GM18505 (cell line): Measurements from ENCODE around the gene BCL11B.

ENCODE experiments used
- ATAC-seq: cut with Tn5 transposase; IDR thresholded peaks from one replicate; pipeline ENCODE4 v1.9.1; 2021; ENCODE audit not compliant: unreplicated experiment
- POLR2A ChIP-seq: IDR thresholded peaks from 4 replicates; pipeline ENCODE4 v1.6.1; 2011; ENCODE audit warnings: borderline replicate concordance; ENCODE audit not compliant: insufficient read depth, insufficient read length; ENCODE audit errors: extremely low read depth

The BCL11B gene

DNA sequence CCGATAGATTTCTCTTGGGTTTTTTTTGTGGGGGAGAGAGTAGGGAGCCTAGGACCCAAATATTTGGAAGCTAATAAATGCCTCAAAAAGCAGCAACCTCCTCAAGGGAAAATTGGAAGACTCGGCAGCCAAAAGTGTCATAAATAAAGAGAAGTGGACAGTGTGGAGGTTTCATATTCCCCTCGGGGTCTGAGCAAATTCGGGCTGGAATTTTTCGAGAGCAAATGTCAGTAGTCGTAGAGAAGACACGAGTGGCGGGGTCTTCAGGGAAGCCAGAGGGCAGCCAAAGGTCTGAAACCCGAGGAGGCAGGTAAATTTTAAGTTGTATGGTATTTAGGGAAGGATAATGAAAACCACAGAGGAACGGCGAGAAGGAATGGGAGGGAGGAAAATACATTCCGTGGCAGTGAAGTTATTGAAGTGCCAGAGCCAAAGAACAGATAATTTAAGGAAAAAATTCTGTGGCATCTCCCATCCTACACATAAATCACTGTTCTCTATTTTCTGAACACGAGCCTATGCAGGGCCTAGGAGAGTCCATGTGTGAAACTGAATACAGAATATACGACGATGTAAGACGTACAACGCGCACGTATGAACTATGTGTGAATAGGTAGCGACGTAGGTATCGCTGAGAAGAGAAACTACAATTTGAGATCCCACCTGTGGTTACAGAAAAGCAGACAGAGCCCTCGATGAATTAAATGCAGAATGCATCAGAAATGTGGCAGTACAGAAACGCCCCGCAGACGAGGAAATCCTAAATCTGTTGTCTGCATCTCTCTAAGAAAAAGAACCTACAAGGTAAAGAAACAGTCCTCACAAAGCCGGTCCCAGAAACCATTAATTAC, 12.9 kb downstream of the BCL11B start:
- TF ChIP-seq POLR2A, result no peak
- no peak for ATAC-seq

DNA sequence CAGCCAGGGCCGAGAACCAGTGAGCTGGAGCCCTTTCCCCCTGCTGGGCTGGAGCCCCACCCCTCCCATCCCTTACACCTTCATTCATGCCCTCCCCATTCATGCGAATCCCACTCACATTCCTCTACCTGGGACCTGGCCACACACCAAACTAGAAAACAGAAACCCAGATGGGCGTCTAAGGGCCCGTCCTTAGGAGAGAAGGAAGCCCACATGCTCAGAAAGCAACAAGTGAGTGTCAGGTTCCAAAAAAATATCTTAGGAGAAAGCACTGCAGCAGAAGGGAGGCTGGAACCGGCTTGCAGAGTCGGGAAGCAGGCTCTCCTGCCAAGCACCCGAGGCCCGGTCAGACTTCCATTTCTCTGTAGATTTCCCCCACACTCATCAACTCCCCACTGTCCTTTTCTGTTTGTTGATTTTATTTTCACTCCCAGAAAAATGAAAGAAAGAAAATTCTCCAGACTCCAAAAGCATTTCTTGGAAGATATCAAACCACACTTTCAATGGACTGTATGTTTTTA, 13.6 kb downstream of the BCL11B start:
- TF ChIP-seq POLR2A, result no peak

GRCh38 chr14:99257673-99258221, 14.2 kb downstream of the BCL11B start:
- no peak for ATAC-seq
- no peak for TF ChIP-seq POLR2A

More for the DNA sequence above, 13.6 kb downstream of the BCL11B start:
- ATAC-seq, result no peak

- ATAC-seq, result no peak
- TF ChIP-seq POLR2A, result no peak
These were observed 14.8 kb downstream of the BCL11B start for GRCh38 chr14:99257122-99257672.

DNA sequence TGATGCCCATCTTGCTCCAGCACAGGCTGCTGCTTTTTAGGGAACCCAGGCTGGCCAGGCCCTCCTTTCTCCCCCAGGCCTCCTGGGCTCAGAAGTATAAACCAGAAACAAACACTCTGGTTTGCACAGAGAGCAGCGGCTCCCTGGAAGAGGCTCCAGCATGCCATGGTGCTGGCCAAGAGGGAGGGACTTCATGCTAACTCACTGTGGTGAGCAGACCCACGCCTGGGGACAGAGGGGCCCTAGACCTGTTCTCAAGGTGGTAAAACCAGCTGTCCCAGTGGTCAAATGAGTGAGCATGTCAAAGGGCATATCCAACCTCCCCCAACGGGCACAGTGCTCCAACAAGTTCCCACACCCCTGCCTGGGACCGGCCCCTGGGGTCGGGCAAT, 15.5 kb downstream of the BCL11B start:
- TF ChIP-seq POLR2A, result no peak

GRCh38 chr14:99255621-99256482, 16.1 kb downstream of the BCL11B start:
- ATAC-seq, result no peak
- TF ChIP-seq POLR2A, result no peak

More for the DNA sequence above, 15.5 kb downstream of the BCL11B start:
- ATAC-seq, result no peak

DNA sequence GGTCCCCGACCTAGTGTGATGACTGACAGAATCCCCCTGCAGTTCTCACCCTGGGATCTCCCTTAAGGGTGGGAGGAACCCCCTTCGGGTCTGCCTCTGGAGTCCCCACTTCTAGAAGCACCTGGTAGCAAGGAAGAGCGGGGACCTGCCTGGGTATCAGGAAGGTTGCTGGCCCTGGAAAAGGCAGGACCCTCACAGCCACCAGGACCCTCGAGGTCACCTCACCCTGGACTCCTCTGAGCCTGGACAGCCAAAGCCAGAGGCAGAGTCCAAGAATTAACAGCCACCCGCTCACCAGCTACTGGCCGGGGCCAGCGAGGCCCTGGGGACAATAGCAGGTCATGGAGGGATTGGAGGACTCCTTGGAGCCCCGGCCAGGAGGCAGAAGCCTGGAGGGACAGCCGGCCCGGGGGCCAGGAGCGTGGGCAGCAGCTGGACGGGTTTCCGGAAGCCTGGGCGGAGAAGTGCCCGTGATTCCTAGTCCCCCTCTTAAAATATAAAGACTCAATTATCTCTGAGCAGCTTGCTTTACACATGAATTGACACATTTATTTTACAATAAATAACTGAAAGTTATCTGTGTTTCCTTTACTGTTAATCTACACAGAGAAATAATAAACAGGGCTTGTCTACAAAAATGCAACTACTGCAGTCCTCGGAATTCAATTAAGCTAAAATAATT, 17.5 kb downstream of the BCL11B start:
- no peak for TF ChIP-seq POLR2A
- ATAC-seq, result no peak

DNA sequence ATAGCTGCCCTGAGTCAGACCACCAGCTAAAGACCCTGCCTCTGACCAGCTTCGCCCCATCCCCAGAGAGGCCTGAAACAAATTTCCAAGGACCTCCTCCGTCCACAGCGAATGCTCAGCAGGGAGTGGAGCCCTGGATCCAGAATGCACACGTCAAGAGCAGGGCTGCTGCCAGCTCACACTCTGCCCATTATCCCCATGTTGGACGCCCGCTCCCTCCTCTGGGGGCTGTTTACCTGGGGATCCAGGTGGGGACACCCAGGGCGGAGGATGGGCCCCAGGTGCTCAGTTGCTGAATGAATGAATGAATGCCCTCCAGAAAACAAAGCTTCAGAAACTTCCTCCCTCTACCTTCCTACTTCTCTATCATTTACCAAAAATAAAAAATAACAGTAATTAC, 18.1 kb downstream of the BCL11B start:
- no peak for TF ChIP-seq POLR2A
- ATAC-seq, result no peak

GRCh38 chr14:99252940-99253868, 18.8 kb downstream of the BCL11B start:
- ATAC-seq, result no peak
- TF ChIP-seq POLR2A, result no peak

DNA sequence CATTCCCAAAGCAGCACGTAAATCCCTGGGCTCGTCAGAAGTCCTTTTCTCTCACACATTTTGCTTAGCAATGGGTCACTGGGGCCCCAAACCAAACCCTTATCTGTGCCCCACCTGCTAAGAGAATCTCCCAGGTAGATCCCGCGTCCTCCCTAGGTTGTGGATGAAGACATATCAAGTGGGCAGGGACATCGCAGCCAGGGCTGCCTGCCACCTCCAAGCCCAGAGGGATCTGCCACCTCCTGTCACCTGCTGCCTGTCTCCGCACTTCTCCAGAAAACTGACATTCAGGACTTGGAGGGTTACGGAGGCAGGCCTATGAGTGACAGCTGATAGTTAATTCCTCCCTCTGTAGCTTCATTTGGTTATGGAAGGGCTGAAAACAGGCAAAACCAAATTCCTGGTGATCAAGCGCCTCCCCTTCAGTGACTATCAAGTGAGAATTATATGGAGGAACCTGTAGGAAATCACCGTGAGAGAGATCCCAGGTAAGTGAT, 19.5 kb downstream of the BCL11B start:
- ATAC-seq, result no peak
- no peak for TF ChIP-seq POLR2A

GRCh38 chr14:99251721-99252120, 20.3 kb downstream of the BCL11B start:
- TF ChIP-seq POLR2A, result no peak
- ATAC-seq, result no peak

GRCh38 chr14:99250636-99251208, 21.3 kb downstream of the BCL11B start:
- no peak for TF ChIP-seq POLR2A
- no peak for ATAC-seq

GRCh38 chr14:99249389-99249788, 22.6 kb downstream of the BCL11B start:
- TF ChIP-seq POLR2A, result no peak
- ATAC-seq, result no peak
